Liver (tissue), 9 donors: ENCODE data around the gene MAT2B. TPM values are rescaled to one million over a fixed set of nuclear protein-coding genes. Genes with fewer than 3 reads are reported as not detected.
"Not testable (repeated sequence)": the region's sequence is repeated elsewhere in the genome, so short reads cannot be mapped to it uniquely, and the experiment has no call there.

Experiments used
- DNase-seq: peaks from one replicate; pipeline ENCODE4 v3.0.0-alpha.2; 2017; ENCODE audit warnings: low spot score
- H3K27ac ChIP-seq, 2 donors: one replicate each; pipeline ENCODE4 v1.7.0; 2013; ENCODE audit warnings: inconsistent platforms in 2 of 2, low read length in 2 of 2, control low read depth in 1 of 2, low read depth in 1 of 2, mild to moderate bottlenecking in 1 of 2
- H3K27me3 ChIP-seq, 4 donors: one replicate each; pipeline versions ENCODE4 v1.6.1 to v1.7.0; 2013; ENCODE audit warnings: low read length in 3 of 4, inconsistent platforms in 1 of 4, mild to moderate bottlenecking in 1 of 4, moderate library complexity in 1 of 4; ENCODE audit not compliant: control insufficient read depth in 4 of 4, insufficient read depth in 4 of 4
- H3K36me3 ChIP-seq, 4 donors: one replicate each; pipeline versions ENCODE4 v1.6.1 to v1.7.0; 2013; ENCODE audit warnings: low read length in 3 of 4, mild to moderate bottlenecking in 3 of 4, low read depth in 1 of 4, moderate library complexity in 1 of 4; ENCODE audit not compliant: control insufficient read depth in 4 of 4, insufficient read depth in 3 of 4
- H3K4me1 ChIP-seq, 4 donors: one replicate each; pipeline versions ENCODE4 v1.6.1 to v1.7.0; 2013; ENCODE audit warnings: low read length in 3 of 4, mild to moderate bottlenecking in 3 of 4, moderate library complexity in 1 of 4; ENCODE audit not compliant: control insufficient read depth in 4 of 4, insufficient read depth in 4 of 4
- H3K4me3 ChIP-seq, 3 donors: one replicate each; pipeline versions ENCODE4 v1.6.1 to v1.7.0; 2013; ENCODE audit warnings: low read length in 3 of 3, control low read depth in 1 of 3, low read depth in 1 of 3, mild to moderate bottlenecking in 1 of 3
- H3K9ac ChIP-seq, 2 donors: one replicate each; pipeline ENCODE4 v1.7.0; 2013; ENCODE audit warnings: low read length in 2 of 2, mild to moderate bottlenecking in 2 of 2, moderate library complexity in 2 of 2, control low read depth in 1 of 2, low read depth in 1 of 2
- H3K9me3 ChIP-seq, 4 donors: one replicate each; pipeline versions ENCODE4 v1.6.1 to v1.7.0; 2013; ENCODE audit warnings: low read length in 3 of 4; ENCODE audit not compliant: control insufficient read depth in 4 of 4
- EGR1 ChIP-seq, 2 donors: IDR thresholded peaks; 2 replicates each; pipeline ENCODE4 v1.6.1; 2016 to 2018; ENCODE audit warnings: antibody characterized with exemption in 2 of 2, low read depth in 2 of 2
- FOXA1 ChIP-seq: IDR thresholded peaks from 2 replicates; pipeline ENCODE4 v1.6.1; 2016; ENCODE audit warnings: antibody characterized with exemption
- FOXA2 ChIP-seq: IDR thresholded peaks from 2 replicates; pipeline ENCODE4 v1.6.1; 2016; ENCODE audit warnings: antibody characterized with exemption
- GABPA ChIP-seq, 2 donors: IDR thresholded peaks in 1 of 2; conservative IDR thresholded peaks in 1 of 2; 2 replicates each; pipeline ENCODE4 v1.6.1; 2016; ENCODE audit warnings: antibody characterized with exemption in 2 of 2, mild to moderate bottlenecking in 1 of 2, moderate library complexity in 1 of 2
- HNF4A ChIP-seq, 2 donors: conservative IDR thresholded peaks; 2 replicates each; pipeline ENCODE4 v1.6.1; 2016; ENCODE audit warnings: antibody characterized with exemption in 2 of 2, mild to moderate bottlenecking in 2 of 2
- HNF4G ChIP-seq: IDR thresholded peaks from 2 replicates; pipeline ENCODE4 v1.6.1; 2016; ENCODE audit warnings: antibody characterized with exemption
- JUND ChIP-seq, 2 donors: IDR thresholded peaks; 2 replicates each; pipeline ENCODE4 v1.6.1; 2016; ENCODE audit warnings: antibody characterized with exemption in 2 of 2
- NR2F2 ChIP-seq: IDR thresholded peaks from 2 replicates; pipeline ENCODE4 v1.6.1; 2016; ENCODE audit warnings: antibody characterized with exemption
- RAD21 ChIP-seq, 2 donors: IDR thresholded peaks; 2 replicates each; pipeline ENCODE4 v1.6.1; 2016; ENCODE audit warnings: antibody characterized with exemption in 2 of 2, mild to moderate bottlenecking in 2 of 2
- RXRA ChIP-seq, 2 donors: IDR thresholded peaks; 2 replicates each; pipeline ENCODE4 v1.6.1; 2017 to 2018; ENCODE audit warnings: antibody characterized with exemption in 2 of 2, mild to moderate bottlenecking in 1 of 2
- SP1 ChIP-seq: IDR thresholded peaks from 2 replicates; pipeline ENCODE4 v1.6.1; 2018; ENCODE audit warnings: antibody characterized with exemption, mild to moderate bottlenecking
- TAF1 ChIP-seq: conservative IDR thresholded peaks from 2 replicates; pipeline ENCODE4 v1.6.1; 2016; ENCODE audit warnings: antibody characterized with exemption, mild to moderate bottlenecking
- WGBS: extraction: QIAGEN DNeasy Blood & Tissue Kit; methylation state at CpG from one replicate; pipeline ENCODE4 v1.1.7; 2013; 5-methylcytosine and 5-hydroxymethylcytosine counted together
- polyA plus RNA-seq, 2 donors: library from polyadenylated mRNA; stranded (reverse) in 1 of 2; unstranded in 1 of 2; fragments of 200-250 nt in 1 of 2; fragments of >200 nt in 1 of 2; fragmentation: Nextera tagmentation in 1 of 2; extraction: Ambion mirVana in 1 of 2; gene quantifications; one replicate each; pipeline versions ENCODE4 v1.2.1 to v1.2.3, GENCODE V29; 2013 to 2015
- total RNA-seq, 2 donors: library from RNA; depleted of rRNA; stranded (reverse); fragments of >200 nt; gene quantifications; one replicate each; pipeline ENCODE4 v1.2.3, GENCODE V29; 2014
- TF ChIP-seq, protein P1 (sequence below): IDR thresholded peaks from 2 replicates; pipeline ENCODE4 v1.6.1; 2016; ENCODE audit warnings: antibody characterized with exemption
- TF ChIP-seq, protein P2 (sequence below): IDR thresholded peaks from 2 replicates; pipeline ENCODE4 v1.6.1; 2016; ENCODE audit warnings: antibody characterized with exemption, mild to moderate bottlenecking
- TF ChIP-seq, protein P3 (sequence below): IDR thresholded peaks from 2 replicates; pipeline ENCODE4 v1.6.1; 2016; ENCODE audit warnings: antibody characterized with exemption
- TF ChIP-seq, protein P4 (sequence below): IDR thresholded peaks from 2 replicates; pipeline ENCODE4 v1.6.1; 2016; ENCODE audit warnings: antibody characterized with exemption
- donor health status: healthy.
- donor health status: healthy.
- donor health status: healthy.
- donor health status: healthy.
- donor health status: healthy.

The MAT2B gene
- total and polyA plus RNA-seq, 4 donors: 21.3 to 41.3 (median 25.0) TPM

DNA sequence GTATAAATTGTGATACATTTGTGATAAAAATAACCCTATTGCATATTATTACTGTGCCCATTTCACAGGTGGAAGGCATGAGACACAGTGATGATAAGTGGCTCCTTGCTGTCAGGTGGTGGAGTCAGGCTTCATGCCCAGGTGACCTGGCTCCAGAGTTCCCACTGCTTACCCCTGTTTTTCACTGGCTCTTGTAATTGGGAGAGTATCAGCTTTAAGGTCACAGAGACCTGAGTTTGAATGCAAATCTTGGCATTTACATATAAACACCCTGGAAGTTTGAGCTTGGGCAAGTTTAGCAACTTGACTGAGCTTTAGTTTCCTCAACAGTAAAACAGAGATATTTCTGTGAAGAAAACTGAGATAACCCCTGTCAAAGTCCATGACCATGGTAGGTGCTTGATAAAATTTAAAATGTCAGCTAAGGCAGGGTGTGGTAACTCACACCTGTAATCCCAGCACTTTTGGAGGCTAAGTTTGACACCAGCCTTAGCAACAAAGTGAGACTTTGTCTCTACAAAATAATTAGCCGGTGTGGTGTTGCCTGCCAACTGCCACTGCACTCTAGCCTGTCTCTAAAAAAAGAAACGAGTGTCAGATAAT, 29.2 kb downstream of the MAT2B start:
- no peaks in the 10 kb centered on the region for H3K36me3 ChIP-seq
- H3K4me3 ChIP-seq: no peak overlapping the region
- no peak overlapping the region for H3K9ac ChIP-seq
- H3K9me3 ChIP-seq: no peaks in the 10 kb centered on the region
- no peak for DNase-seq
- H3K27me3 ChIP-seq: no peaks in the 10 kb centered on the region
- WGBS: 64% methylated on average over 2 of the region's 2 CpGs
- H3K27ac ChIP-seq: no peak overlapping the region
- TF ChIP-seq GABPA (IDR thresholded peaks at IDR 0.05 in 1 of 2, conservative IDR thresholded peaks at IDR 0.05 in 1 of 2) (no peak), NR2F2 (no peak), FOXA1 (no peak), SP1 (no peak), TAF1 (no peak), HNF4G (no peak), RAD21 (IDR thresholded peaks at IDR 0.05) (no peak), HNF4A (conservative IDR thresholded peaks at IDR 0.05) (no peak), EGR1 (IDR thresholded peaks at IDR 0.05; ENCODE audit: low read depth in 2 of 2) (no peak)
- TF ChIP-seq, protein P1, sequence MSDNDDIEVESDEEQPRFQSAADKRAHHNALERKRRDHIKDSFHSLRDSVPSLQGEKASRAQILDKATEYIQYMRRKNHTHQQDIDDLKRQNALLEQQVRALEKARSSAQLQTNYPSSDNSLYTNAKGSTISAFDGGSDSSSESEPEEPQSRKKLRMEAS: no peak
- TF ChIP-seq, protein P2, sequence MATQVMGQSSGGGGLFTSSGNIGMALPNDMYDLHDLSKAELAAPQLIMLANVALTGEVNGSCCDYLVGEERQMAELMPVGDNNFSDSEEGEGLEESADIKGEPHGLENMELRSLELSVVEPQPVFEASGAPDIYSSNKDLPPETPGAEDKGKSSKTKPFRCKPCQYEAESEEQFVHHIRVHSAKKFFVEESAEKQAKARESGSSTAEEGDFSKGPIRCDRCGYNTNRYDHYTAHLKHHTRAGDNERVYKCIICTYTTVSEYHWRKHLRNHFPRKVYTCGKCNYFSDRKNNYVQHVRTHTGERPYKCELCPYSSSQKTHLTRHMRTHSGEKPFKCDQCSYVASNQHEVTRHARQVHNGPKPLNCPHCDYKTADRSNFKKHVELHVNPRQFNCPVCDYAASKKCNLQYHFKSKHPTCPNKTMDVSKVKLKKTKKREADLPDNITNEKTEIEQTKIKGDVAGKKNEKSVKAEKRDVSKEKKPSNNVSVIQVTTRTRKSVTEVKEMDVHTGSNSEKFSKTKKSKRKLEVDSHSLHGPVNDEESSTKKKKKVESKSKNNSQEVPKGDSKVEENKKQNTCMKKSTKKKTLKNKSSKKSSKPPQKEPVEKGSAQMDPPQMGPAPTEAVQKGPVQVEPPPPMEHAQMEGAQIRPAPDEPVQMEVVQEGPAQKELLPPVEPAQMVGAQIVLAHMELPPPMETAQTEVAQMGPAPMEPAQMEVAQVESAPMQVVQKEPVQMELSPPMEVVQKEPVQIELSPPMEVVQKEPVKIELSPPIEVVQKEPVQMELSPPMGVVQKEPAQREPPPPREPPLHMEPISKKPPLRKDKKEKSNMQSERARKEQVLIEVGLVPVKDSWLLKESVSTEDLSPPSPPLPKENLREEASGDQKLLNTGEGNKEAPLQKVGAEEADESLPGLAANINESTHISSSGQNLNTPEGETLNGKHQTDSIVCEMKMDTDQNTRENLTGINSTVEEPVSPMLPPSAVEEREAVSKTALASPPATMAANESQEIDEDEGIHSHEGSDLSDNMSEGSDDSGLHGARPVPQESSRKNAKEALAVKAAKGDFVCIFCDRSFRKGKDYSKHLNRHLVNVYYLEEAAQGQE: no peak
- H3K4me1 ChIP-seq: no peaks in the 10 kb centered on the region

DNA sequence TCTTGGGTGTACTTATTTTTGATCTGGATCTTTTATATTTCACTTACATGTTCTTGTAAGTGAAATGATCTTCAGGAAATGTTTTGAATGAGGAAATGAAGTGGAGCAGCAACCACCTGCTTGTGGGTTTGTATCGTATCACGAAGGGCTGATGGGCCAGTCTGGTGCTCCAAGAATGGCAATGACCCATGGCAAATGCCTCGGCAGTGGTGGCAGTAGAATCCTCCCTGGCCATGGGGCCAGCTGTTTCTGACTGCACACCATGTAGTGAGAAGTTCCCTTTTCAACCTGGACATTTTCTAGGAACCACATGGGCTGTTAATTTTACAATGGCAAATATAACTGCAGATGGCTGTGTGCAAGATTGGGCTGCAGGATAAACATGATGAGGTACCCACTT, 29.9 kb downstream of the MAT2B start:
- H3K9me3 ChIP-seq: no peaks in the 10 kb centered on the region
- TF ChIP-seq, protein P2: no peak
- TF ChIP-seq RXRA (IDR thresholded peaks at IDR 0.05) (no peak), FOXA1 (no peak), GABPA (IDR thresholded peaks at IDR 0.05 in 1 of 2, conservative IDR thresholded peaks at IDR 0.05 in 1 of 2) (no peak), FOXA2 (no peak), JUND (IDR thresholded peaks at IDR 0.05) (no peak)
- TF ChIP-seq, protein P3, sequence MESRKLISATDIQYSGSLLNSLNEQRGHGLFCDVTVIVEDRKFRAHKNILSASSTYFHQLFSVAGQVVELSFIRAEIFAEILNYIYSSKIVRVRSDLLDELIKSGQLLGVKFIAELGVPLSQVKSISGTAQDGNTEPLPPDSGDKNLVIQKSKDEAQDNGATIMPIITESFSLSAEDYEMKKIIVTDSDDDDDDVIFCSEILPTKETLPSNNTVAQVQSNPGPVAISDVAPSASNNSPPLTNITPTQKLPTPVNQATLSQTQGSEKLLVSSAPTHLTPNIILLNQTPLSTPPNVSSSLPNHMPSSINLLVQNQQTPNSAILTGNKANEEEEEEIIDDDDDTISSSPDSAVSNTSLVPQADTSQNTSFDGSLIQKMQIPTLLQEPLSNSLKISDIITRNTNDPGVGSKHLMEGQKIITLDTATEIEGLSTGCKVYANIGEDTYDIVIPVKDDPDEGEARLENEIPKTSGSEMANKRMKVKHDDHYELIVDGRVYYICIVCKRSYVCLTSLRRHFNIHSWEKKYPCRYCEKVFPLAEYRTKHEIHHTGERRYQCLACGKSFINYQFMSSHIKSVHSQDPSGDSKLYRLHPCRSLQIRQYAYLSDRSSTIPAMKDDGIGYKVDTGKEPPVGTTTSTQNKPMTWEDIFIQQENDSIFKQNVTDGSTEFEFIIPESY: no peak
- TF ChIP-seq, protein P4, sequence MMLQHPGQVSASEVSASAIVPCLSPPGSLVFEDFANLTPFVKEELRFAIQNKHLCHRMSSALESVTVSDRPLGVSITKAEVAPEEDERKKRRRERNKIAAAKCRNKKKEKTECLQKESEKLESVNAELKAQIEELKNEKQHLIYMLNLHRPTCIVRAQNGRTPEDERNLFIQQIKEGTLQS: no peak
- H3K4me1 ChIP-seq: no peaks in the 10 kb centered on the region
- no peak overlapping the region for H3K9ac ChIP-seq
- H3K27ac ChIP-seq: no peak overlapping the region
- H3K27me3 ChIP-seq: peaks cover 0 to 3% (median 0%) of the 10 kb centered on the region in 4 donors
- H3K4me3 ChIP-seq: no peak overlapping the region
- 82% methylated on average over 3 of the region's 3 CpGs for WGBS
- H3K36me3 ChIP-seq: no peaks in the 10 kb centered on the region
- DNase-seq: no peak

DNA sequence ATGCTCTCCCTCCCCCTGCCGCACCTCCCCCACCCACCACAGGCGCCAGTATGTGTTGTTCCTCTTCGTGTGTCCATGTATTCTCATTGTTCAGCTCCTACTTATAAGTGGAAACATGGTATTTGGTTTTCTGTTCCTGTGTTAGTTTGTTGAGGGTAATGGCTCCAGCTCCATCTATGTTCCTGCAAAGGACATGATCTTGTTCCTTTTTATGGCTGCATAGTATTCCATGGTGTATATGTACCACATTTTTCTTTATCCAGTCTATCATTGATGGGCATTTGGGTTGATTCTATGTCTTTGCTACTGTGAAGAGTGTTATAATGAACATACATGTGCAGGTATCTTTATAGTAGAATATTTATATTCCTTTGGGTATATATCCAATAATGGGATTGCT, 31.0 kb downstream of the MAT2B start:
- not testable (repeated sequence) for DNase-seq, H3K4me3 ChIP-seq, H3K27me3 ChIP-seq, H3K36me3 ChIP-seq, H3K9ac ChIP-seq, H3K4me1 ChIP-seq, H3K27ac ChIP-seq, H3K9me3 ChIP-seq
- 89% methylated on average over 3 of the region's 3 CpGs for WGBS
